ENCODE measurements around the gene IP6K2.

IP6K2 gene

DNA sequence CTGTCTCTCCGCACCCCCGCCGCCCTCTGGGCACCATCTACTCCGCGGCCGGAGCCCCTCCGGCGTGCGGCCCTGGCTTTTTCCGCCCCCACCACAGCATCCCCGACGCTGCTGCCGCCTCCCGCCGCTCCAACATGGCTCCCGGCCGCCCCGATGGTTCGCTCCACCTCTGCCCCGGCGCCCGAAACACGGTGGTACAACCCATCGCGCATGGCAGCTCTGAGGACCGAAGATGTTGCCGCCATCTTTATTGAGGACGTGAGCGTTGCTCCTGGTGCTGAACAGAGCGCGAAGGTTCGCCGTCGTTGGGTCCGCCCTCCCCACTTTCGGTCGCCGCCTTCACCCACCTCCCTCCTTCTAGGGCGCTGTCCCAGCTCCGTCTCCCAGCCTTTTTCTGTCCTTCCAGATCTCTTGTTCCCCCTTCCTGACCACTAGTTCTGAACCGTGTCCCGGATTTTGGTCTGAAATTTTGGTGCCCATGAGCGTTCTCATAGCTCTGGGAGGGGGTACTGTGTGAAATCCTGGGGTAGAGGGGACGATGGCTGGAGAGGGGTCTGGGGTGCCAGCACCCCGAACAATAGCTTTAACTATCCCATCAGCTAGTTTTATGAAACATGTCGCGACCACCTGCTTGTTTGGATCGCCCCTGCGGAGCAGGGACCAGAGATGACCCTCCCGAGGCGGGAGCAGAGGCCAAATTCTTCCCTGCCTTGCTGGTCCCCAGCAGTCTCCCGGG lies 54.1 kb downstream of the IP6K2 start, which contains the start of gene CELSR3:
TSS of gene CELSR3 (minus strand) at position 134 of the 736 bp plus-strand sequence. CDS start 252 bp downstream, outside the sequence.
- DNase-seq: peak; percentile 93

DNA sequence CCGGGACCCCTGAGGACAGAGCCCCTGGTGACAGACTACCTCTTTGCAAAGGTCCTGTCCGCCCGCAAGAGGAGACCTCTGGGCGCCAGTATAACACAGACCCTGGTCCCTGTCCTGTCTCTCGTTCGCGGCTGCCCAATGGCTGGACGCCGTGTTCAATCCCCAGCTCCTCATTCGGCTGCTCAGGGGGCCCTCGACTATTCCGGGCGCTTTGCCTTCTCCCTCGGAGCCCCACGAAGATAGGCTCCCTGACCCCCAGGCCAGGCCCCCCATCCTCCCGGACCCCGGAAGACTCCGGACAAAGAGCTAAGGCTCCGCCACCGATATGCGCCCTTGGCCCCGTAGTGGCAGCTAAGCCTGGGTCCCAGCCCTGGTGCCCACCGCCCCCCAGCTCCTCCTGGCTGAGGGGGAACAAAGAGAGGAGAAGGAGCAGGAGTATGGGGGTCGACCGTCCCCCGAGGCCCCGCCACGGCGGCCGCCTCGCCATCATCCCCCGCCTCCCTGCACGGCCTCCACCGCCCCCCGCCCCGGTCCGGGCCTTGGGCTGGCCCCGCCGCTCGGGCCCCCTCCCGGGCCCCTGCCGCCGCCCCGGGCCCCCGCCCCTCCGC lies 54.8 kb downstream of the IP6K2 start:
- no peak for DNase-seq

GRCh38 chr3:48661501-48662144 lies 55.4 kb downstream of the IP6K2 start:
- peak; percentile 69 for DNase-seq

DNA sequence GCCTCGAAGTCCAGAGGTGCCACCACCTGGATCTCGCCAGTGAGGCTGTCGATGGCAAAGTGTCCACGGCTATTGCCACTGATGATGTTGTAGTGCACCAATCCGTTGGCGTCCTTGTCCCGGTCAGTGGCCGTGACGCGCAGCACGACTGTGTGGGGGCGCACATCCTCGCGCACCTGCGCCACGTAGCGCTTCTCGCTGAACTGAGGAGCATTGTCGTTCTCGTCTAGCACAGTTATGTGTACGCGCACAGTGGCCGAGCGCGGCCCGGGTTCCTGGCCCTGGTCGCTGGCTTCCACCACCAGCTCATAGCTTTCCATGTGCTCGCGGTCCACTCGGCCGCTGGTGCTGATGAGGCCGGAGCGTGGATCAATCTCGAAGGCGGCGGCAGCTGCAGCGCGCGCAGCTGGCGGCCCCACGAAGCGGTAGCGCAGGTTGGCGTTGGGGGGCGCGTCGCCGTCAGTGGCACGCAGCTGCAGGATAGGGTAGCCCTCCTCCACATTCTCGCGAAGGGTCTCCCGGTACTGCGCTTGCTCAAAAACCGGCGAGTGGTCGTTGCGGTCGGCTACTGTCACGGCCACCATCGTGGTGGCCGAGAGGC lies 56.1 kb downstream of the IP6K2 start:
- no peak for DNase-seq

- no peak for DNase-seq
Observed at GRCh38 chr3:48656841-48657281, 60.2 kb downstream of the IP6K2 start.

- DNase-seq: peak; percentile 92
Observed at GRCh38 chr3:48656061-48656840, 60.8 kb downstream of the IP6K2 start.

- DNase-seq: peak; percentile 39
Observed at GRCh38 chr3:48655606-48656005, 61.4 kb downstream of the IP6K2 start.

- no peak for DNase-seq
Observed at GRCh38 chr3:48655063-48655462, 62.0 kb downstream of the IP6K2 start.

DNA sequence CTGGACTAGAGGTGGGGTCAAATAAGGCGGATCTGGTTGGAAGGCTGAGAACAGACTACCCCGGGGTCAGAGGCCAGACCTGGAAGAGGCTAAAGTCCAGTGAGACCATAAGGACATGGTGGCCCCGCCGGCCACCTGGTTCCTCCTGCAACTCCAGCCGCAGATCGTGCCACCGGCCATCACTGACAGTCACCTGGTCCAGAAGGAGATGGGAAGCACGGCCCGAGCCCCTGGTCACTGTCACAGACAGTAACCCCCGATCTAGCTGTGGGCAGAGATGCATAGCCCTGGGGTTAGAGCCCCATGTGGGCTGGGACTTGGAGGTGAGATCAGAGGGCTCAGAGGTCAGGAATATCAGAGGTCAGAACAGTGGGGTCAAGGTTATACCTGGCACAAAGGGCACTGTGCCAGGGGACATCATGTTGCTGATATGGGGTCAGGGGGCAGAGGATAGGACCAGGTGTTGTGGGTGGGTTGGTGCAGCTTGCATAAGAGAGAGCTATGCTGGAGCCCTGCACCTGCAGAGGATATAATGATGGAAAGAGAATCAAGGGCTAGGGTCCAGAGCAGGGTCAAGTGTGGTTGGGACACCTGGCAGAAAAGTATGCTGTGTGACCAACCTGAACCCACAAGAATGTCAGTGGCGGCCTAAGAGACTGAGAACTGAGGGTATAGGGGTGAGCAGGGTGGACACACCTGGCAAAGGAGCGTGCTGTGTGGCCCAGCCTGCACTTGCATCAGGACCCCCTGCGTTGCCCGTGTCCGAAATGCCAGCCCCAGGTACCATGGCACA lies 63.9 kb downstream of the IP6K2 start:
- DNase-seq: no peak

DNA sequence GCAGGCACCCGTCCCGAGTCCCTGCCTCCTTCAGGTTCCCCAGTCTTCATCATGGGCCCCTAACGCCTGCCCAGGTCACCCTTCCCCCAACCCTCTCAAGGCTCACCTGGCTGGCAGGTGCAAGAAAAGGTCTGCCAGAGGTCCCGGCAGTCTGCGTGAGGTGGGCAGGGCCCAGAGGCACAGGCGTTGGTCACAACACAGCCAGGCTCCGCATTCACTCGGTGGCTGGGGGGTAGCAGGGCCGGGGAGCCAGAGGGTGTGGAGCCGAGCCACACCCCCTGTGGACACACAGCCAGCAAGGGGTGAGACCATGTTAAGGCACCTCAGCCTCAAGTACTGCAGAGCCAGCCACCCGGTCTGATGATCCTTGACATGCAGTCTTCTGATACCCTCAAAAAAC lies 65.2 kb downstream of the IP6K2 start:
- no peak for DNase-seq

DNA sequence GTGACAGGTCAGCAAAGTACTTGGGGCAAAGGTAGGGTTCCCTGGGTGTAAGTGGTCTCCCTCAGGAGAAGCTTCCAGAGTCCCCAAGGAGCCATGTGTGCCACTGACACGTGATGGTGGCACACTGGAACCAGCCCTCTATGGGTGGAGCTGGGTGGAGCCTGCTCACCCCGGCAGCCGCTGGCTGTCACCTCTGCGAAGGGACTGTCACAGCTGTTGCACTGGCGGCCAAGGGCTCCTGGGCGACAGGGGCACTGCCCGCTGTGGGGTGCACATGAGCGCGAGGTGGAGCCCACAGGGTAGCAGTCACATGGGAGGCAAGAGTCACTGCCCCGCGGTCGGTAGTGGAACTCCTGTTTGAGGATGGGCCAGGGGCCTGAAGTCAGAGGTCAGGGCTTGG lies 66.3 kb downstream of the IP6K2 start:
- peak; percentile 36 for DNase-seq

DNA sequence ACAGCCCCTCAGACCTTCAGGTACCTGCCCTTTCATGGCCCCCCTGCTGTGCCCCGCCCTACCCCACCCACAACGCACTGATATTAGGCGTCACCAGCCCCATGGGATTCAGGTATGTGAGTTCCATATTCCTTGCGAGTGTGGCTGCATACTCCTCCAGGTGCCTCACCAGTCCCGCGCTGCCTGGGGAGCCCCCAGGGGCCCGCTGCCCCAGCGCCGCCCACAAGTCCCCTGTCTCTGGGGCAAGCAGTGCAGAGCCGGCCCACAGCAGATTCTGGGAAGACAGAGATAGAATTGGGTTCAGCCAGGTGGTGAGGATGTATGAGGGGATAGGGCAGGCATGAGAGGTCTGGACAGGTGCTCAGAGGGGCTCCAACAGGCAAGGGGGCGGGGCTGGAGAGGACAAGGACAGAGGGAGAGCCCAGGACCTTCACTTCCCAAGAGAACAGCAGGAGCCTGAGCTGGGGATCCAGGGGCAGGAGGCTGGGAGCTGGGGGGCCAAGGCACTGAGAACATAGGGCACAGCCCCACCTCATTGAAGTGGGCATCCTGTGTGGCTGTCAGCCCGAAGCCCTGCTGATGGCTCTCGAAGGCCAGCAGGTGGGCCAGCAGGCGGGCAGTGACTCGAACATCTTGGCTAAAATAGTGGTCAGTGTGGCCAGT lies 68.7 kb downstream of the IP6K2 start:
- no peak for DNase-seq

GRCh38 chr3:48647714-48648113 lies 69.3 kb downstream of the IP6K2 start:
- DNase-seq: no peak

- DNase-seq: no peak
Observed at GRCh38 chr3:48644898-48645760, 71.9 kb downstream of the IP6K2 start.

GRCh38 chr3:48642605-48643004 lies 74.4 kb downstream of the IP6K2 start:
- DNase-seq: no peak

DNA sequence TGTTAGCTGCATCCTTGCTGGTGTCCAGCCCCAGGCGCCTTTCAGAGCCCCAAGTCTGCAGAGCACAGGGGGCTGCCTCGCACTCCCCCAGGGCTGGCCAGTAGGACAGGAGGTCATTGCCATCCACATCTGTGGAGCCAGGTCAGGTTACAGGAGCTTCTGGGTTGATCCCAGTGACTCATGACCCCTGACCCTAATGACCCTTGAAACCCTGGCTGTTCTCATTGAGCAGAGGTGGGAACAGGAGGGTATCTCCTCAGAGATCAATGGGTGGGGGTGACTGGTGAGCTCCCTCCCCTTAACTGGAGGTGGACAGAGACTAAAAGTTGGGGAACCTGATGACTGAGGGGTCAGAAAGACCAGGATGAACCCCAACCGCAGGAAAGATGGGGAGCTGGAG lies 75.6 kb downstream of the IP6K2 start:
- DNase-seq: no peak

DNA sequence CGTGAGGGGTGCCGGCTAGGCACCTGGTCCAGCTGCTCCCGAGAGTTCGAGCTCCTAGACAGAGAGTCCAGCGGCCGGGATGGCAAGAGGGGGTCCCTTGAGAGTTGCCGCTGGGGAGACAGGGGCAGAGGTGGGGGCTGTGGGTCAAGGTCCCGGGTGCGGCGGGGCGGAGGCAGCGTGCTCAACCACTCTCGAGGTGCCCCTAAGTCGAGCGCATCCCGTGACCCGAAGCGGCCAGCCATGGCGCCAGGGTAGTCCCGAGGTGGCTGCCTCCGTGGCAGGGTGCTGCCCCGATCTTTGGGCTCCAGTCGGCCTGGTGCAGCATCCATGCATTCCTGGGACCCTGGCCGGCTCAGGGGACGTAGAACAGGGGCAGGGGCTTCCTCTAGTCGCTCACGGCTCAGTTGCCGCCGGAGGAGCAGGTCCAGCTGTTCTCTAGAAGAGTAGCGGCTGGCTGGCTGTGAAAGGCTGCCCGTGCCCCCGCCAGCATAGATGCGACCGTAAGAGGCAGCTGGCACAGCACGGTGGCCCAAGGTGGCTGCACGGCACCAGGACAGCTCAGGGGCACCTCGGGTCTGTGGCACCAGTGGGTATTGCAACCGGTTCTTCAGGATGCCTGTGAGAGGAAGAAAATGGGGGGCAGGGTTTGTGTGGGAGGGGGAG lies 76.9 kb downstream of the IP6K2 start:
- no peak for DNase-seq
